ENCODE data around the gene TGM5.

TGM5 gene

GRCh38 chr15:43249236-43249635 is 17.5 kb downstream of the TGM5 start:
- TF ChIP-seq CTCF (conservative IDR thresholded peaks at IDR 0.05; ENCODE audit: low read depth, low read length): no peak
- no peak for DNase-seq (ENCODE audit: low read depth)
- no peak overlapping the region for H3K4me3 ChIP-seq (ENCODE audit: low read length)

DNA sequence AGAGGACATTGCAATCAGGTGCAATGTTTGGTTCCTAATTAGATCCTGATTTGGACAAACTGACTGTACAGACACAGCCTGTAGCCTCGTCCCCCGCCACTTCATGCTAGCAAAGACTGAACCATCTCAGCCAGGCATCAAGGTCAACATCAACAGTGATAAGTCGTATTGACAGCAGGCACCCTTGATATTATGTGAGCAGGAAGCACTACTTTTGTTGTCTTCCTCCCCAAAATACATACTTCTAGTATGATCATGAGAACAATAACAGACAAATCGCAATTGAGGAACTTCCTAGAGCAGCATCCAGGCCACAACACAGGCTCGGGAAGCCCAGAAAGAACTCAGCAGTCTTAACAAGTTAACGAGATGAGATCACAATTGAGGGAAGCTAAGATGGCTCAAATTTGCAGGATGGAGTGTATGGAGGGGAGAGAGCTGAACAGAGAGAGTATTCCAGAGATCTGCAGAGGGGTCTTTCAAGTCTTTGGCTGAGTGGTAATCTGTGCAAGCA is 20.4 kb downstream of the TGM5 start:
- DNase-seq (ENCODE audit: low read depth): no peak
- TF ChIP-seq CTCF (conservative IDR thresholded peaks at IDR 0.05; ENCODE audit: low read depth, low read length): no peak
- no peak overlapping the region for H3K4me3 ChIP-seq (ENCODE audit: low read length)

DNA sequence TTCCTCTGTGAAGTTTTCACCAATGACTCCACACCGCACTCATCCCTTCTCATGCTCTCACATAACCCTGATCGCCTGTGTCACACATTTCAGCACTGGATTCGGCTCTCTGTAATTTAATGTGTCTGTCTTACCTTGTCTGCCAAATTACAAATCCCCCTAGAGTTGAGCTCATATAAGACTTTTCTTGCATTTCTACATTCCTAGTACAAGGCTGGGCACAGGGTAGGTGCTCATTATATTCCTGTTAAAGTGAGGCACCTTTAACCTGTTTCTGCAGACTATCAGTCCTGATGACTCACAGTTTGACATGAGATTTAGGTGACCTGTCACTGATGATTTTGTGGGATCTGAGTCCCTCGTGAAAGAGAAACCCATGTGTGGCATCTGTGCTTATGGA is 22.6 kb downstream of the TGM5 start:
- DNase-seq (ENCODE audit: low read depth): no peak
- no peak for TF ChIP-seq CTCF (conservative IDR thresholded peaks at IDR 0.05; ENCODE audit: low read depth, low read length)
- no peak overlapping the region for H3K4me3 ChIP-seq (ENCODE audit: low read length)

DNA sequence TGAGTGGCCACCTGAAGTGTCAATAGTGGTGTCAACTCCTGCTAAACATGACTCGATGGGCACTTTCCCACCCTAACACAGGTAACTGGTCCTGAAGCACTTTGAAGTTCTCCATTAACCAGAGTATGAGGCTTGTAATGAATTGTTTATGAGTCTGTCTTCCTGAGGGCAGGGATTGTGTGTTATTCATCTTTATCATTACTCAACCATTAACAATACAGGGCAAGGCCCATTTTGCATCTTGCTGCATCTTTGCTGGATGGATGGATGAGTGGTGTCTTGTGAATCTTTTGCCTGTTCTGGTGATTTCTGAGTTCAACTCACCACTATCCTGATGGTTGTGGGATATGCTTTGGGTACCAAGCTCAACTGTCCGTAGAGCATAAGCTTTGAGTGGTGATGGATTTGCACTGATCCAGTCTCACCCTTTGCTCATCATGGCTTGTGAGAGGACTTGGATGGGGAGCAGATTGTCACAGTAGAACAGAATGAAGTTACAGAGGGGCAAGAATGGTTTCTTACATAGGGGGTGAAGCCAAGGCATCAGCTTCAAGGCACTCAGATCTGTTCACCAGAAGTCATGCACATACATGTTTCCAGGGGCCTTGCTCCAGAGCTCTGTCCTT is 23.6 kb downstream of the TGM5 start:
- no peak for DNase-seq (ENCODE audit: low read depth)
- TF ChIP-seq CTCF (conservative IDR thresholded peaks at IDR 0.05; ENCODE audit: low read depth, low read length): no peak
- no peak overlapping the region for H3K4me3 ChIP-seq (ENCODE audit: low read length)

GRCh38 chr15:43242616-43243015 is 24.1 kb downstream of the TGM5 start:
- TF ChIP-seq CTCF (conservative IDR thresholded peaks at IDR 0.05; ENCODE audit: low read depth, low read length): no peak
- DNase-seq (ENCODE audit: low read depth): no peak
- no peak overlapping the region for H3K4me3 ChIP-seq (ENCODE audit: low read length)

- DNase-seq (ENCODE audit: low read depth): no peak
- no peak overlapping the region for H3K4me3 ChIP-seq (ENCODE audit: low read length)
- TF ChIP-seq CTCF (conservative IDR thresholded peaks at IDR 0.05; ENCODE audit: low read depth, low read length): no peak
These were observed 25.6 kb downstream of the TGM5 start for GRCh38 chr15:43241100-43241499.

DNA sequence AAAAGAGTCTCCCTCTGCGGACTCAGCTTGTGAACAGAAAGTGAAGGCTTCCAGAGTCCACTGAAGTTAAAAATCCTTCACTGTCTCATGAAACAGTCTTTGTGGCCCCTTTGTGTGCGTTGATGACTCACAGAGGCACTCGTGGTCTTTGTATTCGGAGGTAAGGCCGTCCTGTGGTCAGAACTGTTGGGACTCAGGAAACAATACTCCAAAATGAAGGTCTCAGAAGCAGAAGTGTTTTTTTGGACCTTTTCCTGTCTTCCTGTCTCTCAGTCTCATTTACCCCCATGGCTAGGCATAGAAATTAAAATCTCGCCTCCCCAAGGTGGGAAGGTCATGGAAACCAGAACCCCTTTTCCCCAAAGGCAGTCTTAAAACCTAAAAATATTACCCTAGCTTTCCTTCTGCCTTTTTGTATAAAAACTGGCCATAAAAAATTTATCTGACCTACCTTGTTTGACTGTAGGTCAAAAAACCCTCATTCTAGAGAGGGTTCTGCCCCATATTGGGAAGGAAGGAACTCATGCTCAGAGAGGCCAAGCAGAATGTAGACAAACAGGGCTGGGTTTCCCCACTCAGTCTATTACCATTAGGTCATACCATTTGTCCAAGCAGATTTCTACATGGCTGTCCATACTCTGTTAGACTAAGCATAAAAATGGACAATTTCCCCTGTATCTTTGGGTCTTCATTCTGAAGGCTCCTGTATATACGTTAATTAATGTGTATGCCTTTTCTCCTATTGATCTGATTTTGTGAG is 26.8 kb downstream of the TGM5 start:
- no peak for DNase-seq (ENCODE audit: low read depth)
- no peak for TF ChIP-seq CTCF (conservative IDR thresholded peaks at IDR 0.05; ENCODE audit: low read depth, low read length)
- no peak overlapping the region for H3K4me3 ChIP-seq (ENCODE audit: low read length)

Measured in retinal pigment epithelial cell (primary cell).